Articular chondrocyte of knee joint (primary cell): ENCODE measurements around the gene OR5D18. TPM values are rescaled to one million over a fixed set of nuclear protein-coding genes. Genes with fewer than 3 reads are reported as not detected.

Experiments used
- small RNA-seq: library from RNA; depleted of rRNA; stranded (forward); fragments of <200 nt; gene quantifications from one replicate; pipeline ENCODE3, GENCODE V24; 2012
- total RNA-seq: library from RNA; depleted of rRNA; stranded (reverse); fragments of >200 nt; gene quantifications from 2 replicates; pipeline ENCODE4 v1.2.3, GENCODE V29; 2012

Gene OR5D18
- total RNA-seq: not detected in 2 replicates

GRCh38 chr11:55819330-55819729 lies at the start of gene OR5D18:
Gene OR5D18, plus strand, starts transcription at chr11:55819630. Its CDS starts 0 bp downstream, at chr11:55819630.

GRCh38 chr11:55773138-55773537 lies 46.3 kb upstream of the OR5D18 start, which contains the start of gene OR5D13:
Gene OR5D13, plus strand, starts transcription at chr11:55773438. Its CDS starts 0 bp downstream, at chr11:55773438.

GRCh38 chr11:55795256-55795655 lies 24.2 kb upstream of the OR5D18 start, which contains the start of gene OR5D14:
Gene OR5D14, plus strand, starts transcription at chr11:55795556. Its CDS starts 0 bp downstream, at chr11:55795556.

GRCh38 chr11:55811067-55811466 lies 8.4 kb upstream of the OR5D18 start, which contains the start of gene OR5L1:
Gene OR5L1, plus strand, starts transcription at chr11:55811367. Its CDS starts 100 bp downstream, at chr11:55811467.

GRCh38 chr11:55826919-55827318 lies 7.5 kb downstream of the OR5D18 start, which contains the start of gene OR5L2:
Gene OR5L2, plus strand, starts transcription at chr11:55827219. Its CDS starts 0 bp downstream, at chr11:55827219.

GRCh38 chr11:55838452-55838851 lies 19.0 kb downstream of the OR5D18 start, which contains the start of gene OR5D16:
Gene OR5D16, plus strand, starts transcription at chr11:55838752. Its CDS starts 0 bp downstream, at chr11:55838752.

Small RNAs within 50 kb of the gene (small RNA-seq; reads per million reads assigned to genes)
- gene AC036111.3: not detected

Other genes starting within 250 kb of the OR5D18 start
- gene OR4C16, start 247.5 kb upstream of the OR5D18 start, total RNA-seq: not detected in 2 replicates
- gene OR4C11, start 212.0 kb upstream of the OR5D18 start, total RNA-seq: not detected in 2 replicates
- gene OR4P4, start 184.5 kb upstream of the OR5D18 start, total RNA-seq: not detected in 2 replicates
- not detected in 2 replicates for gene OR4S2, start 171.3 kb upstream of the OR5D18 start, total RNA-seq
- not detected in 2 replicates for gene OR4C6, start 157.4 kb upstream of the OR5D18 start, total RNA-seq
- gene OR5D13, start 46.2 kb upstream of the OR5D18 start, total RNA-seq: not detected in 2 replicates
- gene OR5D14, start 24.1 kb upstream of the OR5D18 start, total RNA-seq: not detected in 2 replicates
- gene OR5L1, start 8.3 kb upstream of the OR5D18 start, total RNA-seq: not detected in 2 replicates
- not detected in 2 replicates for gene OR5L2, start 7.6 kb downstream of the OR5D18 start, total RNA-seq
- gene OR5D16, start 19.1 kb downstream of the OR5D18 start, total RNA-seq: not detected in 2 replicates
- not detected in 2 replicates for gene TRIM51, start 63.7 kb downstream of the OR5D18 start, total RNA-seq
- not detected in 2 replicates for gene OR5W2, start 95.0 kb downstream of the OR5D18 start, total RNA-seq
- gene OR5I1, start 116.8 kb downstream of the OR5D18 start, total RNA-seq: not detected in 2 replicates
- not detected in 2 replicates for gene OR10AG1, start 150.3 kb downstream of the OR5D18 start, total RNA-seq
- gene OR5F1, start 175.0 kb downstream of the OR5D18 start, total RNA-seq: not detected in 2 replicates
- not detected in 2 replicates for gene OR5AS1, start 208.0 kb downstream of the OR5D18 start, total RNA-seq